ENCODE results near the gene PTPN14. TPM values are rescaled to one million over a fixed set of nuclear protein-coding genes. Genes with fewer than 3 reads are reported as not detected.

PTPN14 gene
- total and polyA plus RNA-seq, 2 experiments from 2014 or later = 18.7 to 70.2 TPM

- Mint-ChIP-seq H3K4me1 (peaks cover 61% of the 10 kb centered on the region), H3K27me3 (ENCODE audit: insufficient read depth, low read depth, poor library complexity) (peaks cover 67% of the 10 kb centered on the region), H3K36me3 (ENCODE audit: low read depth) (peaks cover 3% of the 10 kb centered on the region; the same call in 1 of the 3 replicates), H3K9me3 (no peaks in the 10 kb centered on the region; the same call in 2 of the 3 replicates), H3K27ac (no peak overlapping the region), H3K4me3 (no peak overlapping the region)
- Histone ChIP-seq H3K4me1 (ENCODE audit: insufficient read depth) (peaks cover 28% of the 10 kb centered on the region), H2AFZ (no peak overlapping the region), H3K9me2 (ENCODE audit: insufficient read depth) (no peaks in the 10 kb centered on the region), H3K4me3 (no peak overlapping the region), H3F3A (replicated peaks; ENCODE audit: low read depth) (no peaks in the 10 kb centered on the region), H3K27me3 (ENCODE audit: insufficient read depth) (peaks cover 73% of the 10 kb centered on the region), H3K79me2 (replicated peaks; ENCODE audit: insufficient read depth) (no peaks in the 10 kb centered on the region), H3K4me2 (no peak overlapping the region), H3K36me3 (ENCODE audit: insufficient read depth) (no peaks in the 10 kb centered on the region), H4K20me1 (replicated peaks; ENCODE audit: insufficient read depth) (0 out of 2 replicates have a peak, but pooled peaks cover 4% of the 10 kb centered on the region), H3K27ac (ENCODE audit: low read depth) (no peak overlapping the region)
- no peak for ATAC-seq
- DNase-seq (ENCODE audit: low spot score) = no peak
- no peak for TF ChIP-seq ZNF462 (CRISPR knock-in tag; IDR thresholded peaks at IDR 0.05)
- no peak for TF ChIP-seq ZNF331 (CRISPR knock-in tag; IDR thresholded peaks at IDR 0.05; ENCODE audit: low read depth)
- no peak for TF ChIP-seq POLR2AphosphoS5 (IDR thresholded peaks at IDR 0.05; ENCODE audit: low read depth)
- TF ChIP-seq NANOG (IDR thresholded peaks at IDR 0.05; ENCODE audit: borderline replicate concordance) = no peak
- no peak for TF ChIP-seq CTCF (conservative IDR thresholded peaks at IDR 0.05; ENCODE audit: low read depth in 2 of 2)
- TF ChIP-seq JUNB (IDR thresholded peaks at IDR 0.05; ENCODE audit: unreplicated experiment) = no peak
Observed at GRCh38 chr1:214314178-214314843, 237.1 kb downstream of the PTPN14 start.

Data from GM23338 (cell line).